Measurements from ENCODE around the gene ZNF414.
"Not testable (repeated sequence)": the region's sequence is repeated elsewhere in the genome, so short reads cannot be mapped to it uniquely, and the experiment has no call there.

Gene ZNF414

GRCh38 chr19:8517551-8518442, 3.8 kb upstream of the ZNF414 start (continued):
- TF ChIP-seq TSHZ2 (CRISPR knock-in tag; IDR thresholded peaks at IDR 0.05) (no peak), TCF4 (CRISPR knock-in tag; IDR thresholded peaks at IDR 0.05; ENCODE audit: borderline replicate concordance) (no peak)

- TF ChIP-seq TCF4 (CRISPR knock-in tag; IDR thresholded peaks at IDR 0.05; ENCODE audit: borderline replicate concordance) (no peak), ZFP3 (CRISPR knock-in tag; IDR thresholded peaks at IDR 0.05) (no peak)
- no peak for ATAC-seq
Measured at GRCh38 chr19:8515317-8515716, 1.4 kb upstream of the ZNF414 start.

GRCh38 chr19:8514505-8515009, 590 bp upstream of the ZNF414 start:
- not testable (repeated sequence) for ATAC-seq

- TF ChIP-seq RARB (CRISPR knock-in tag; IDR thresholded peaks at IDR 0.05) (no peak), PPARA (CRISPR knock-in tag; IDR thresholded peaks at IDR 0.05; ENCODE audit: borderline replicate concordance) (no peak), ZFP3 (CRISPR knock-in tag; IDR thresholded peaks at IDR 0.05) (no peak), PATZ1 (CRISPR knock-in tag; IDR thresholded peaks at IDR 0.05; ENCODE audit: borderline replicate concordance) (no peak), CREB5 (CRISPR knock-in tag; IDR thresholded peaks at IDR 0.05; ENCODE audit: low read depth) (no peak), ISL1 (CRISPR knock-in tag; IDR thresholded peaks at IDR 0.05) (no peak), ESRRG (CRISPR knock-in tag; IDR thresholded peaks at IDR 0.05) (no peak)
- ATAC-seq = no peak; the same call in 2 of the 3 replicates
Measured at GRCh38 chr19:8513036-8513686, 806 bp downstream of the ZNF414 start.

GRCh38 chr19:8512115-8512967, 1.6 kb downstream of the ZNF414 start:
- no peak for ATAC-seq
- TF ChIP-seq BACH2 (CRISPR knock-in tag; IDR thresholded peaks at IDR 0.05; ENCODE audit: borderline replicate concordance) (no peak), ZNF8 (CRISPR knock-in tag; IDR thresholded peaks at IDR 0.05) (no peak), ZNF565 (CRISPR knock-in tag; conservative IDR thresholded peaks at IDR 0.05; ENCODE audit: low read depth) (no peak), ISL1 (CRISPR knock-in tag; IDR thresholded peaks at IDR 0.05) (no peak), TOX (CRISPR knock-in tag; IDR thresholded peaks at IDR 0.05; ENCODE audit: borderline replicate concordance) (no peak), ZFP3 (CRISPR knock-in tag; IDR thresholded peaks at IDR 0.05) (no peak), CREB5 (CRISPR knock-in tag; IDR thresholded peaks at IDR 0.05; ENCODE audit: low read depth) (no peak), ZFP30 (CRISPR knock-in tag; IDR thresholded peaks at IDR 0.05) (no peak), PATZ1 (CRISPR knock-in tag; IDR thresholded peaks at IDR 0.05; ENCODE audit: borderline replicate concordance) (no peak), OSR1 (CRISPR knock-in tag; IDR thresholded peaks at IDR 0.05) (no peak), PPARA (CRISPR knock-in tag; IDR thresholded peaks at IDR 0.05; ENCODE audit: borderline replicate concordance) (no peak), RARB (CRISPR knock-in tag; IDR thresholded peaks at IDR 0.05) (no peak), TCF4 (CRISPR knock-in tag; IDR thresholded peaks at IDR 0.05; ENCODE audit: borderline replicate concordance) (no peak), GLIS3 (CRISPR knock-in tag; IDR thresholded peaks at IDR 0.05) (no peak), POU6F1 (CRISPR knock-in tag; IDR thresholded peaks at IDR 0.05; ENCODE audit: borderline replicate concordance, low read depth) (no peak), SNAI2 (CRISPR knock-in tag; IDR thresholded peaks at IDR 0.05) (no peak)

Measured in SK-N-SH treated with all-trans-retinoic acid at 6 μM for 48 hours (cell line).